ENCODE results near the gene KLK4.

Gene KLK4

GRCh38 chr19:50911206-50912101 is at the start of gene KLK4:
TSS of gene KLK4 (minus strand) at chr19:50911395. CDS start at chr19:50910738, 657 bp downstream.
- no peak for TF ChIP-seq CTCF (IDR thresholded peaks at IDR 0.05)

DNA sequence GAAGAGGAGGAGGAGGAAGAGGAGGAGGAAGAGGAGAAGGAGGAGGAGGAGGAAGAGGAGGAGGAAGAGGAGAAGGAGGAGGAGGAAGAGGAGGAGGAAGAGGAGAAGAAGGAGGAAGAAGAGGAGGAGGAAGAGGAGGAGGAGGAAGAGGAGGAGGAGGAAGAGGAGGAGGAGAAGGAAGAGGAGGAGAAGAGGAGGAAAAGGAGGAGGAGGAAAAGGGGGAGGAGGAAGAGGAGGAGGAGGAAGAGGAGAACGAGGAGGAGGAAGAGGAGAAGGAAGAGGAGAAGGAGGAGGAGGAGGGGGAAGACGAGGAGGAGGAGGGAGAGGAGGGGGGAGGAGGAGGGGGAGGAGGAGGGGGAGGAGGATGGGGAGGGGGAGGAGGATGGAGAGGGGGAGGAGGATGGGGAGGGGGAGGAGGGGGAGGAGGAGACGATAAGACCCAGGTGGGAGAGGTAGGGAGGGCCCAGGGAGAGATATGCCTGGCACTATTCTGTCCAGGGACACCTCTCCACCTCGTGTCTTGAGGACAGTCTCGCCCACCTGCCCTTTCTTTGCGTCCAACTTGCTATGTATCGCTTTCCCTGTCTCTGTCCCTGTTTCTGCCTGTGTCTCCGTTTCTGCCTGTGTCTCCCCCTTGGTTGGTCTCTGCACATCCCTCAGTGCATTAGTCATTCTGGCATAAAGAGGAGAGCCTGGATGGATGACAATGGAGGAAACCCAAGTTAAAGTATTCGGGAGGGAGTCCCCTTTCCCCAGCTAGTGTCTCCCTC is 48.7 kb upstream of the KLK4 start:
- TF ChIP-seq CTCF (IDR thresholded peaks at IDR 0.05), result no peak

DNA sequence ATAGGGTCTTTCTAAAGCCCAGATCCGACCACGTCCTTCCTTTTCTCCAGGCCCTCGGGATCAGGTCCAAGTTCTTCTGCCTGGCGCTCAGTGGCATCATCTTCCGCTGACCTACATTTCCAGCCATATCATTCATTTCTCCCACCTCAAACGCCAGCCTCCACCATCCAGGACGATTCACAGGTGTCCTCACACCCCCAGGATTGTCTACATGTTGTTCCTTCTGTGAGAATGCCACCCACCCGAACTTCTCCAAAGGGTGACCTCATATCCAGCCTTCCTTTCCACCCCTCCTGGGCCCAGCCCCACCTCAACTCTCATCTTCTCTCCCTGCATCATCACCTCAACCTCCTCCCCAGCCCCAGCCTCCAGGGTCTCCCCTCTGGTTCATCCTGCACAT is 46.4 kb upstream of the KLK4 start:
- TF ChIP-seq CTCF (IDR thresholded peaks at IDR 0.05), result no peak

DNA sequence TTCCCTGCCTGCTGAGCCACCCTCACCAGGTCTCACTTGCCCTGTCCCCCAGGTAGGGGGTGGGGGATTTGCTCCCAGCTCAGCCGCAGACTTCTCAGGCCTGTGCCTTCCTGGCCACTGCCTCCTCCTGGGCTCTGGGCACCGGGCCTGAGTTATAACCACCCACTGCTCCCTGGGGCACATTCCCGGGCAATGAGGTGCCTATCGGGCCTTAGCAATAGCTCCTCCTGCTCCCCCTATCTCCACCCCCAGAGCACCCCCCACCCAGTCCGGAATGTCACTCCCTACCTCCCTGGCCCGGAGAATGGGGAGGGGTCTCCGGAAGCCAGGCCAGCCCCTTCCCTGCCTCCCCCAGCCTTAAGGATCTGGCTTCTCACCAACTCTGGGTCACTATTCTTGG is 41.7 kb upstream of the KLK4 start, which contains the start of gene KLK5:
Gene KLK5, minus strand, starts transcription at position 129 of the 400 bp plus-strand sequence. CDS start 381 bp downstream, outside the sequence.
- no peak for TF ChIP-seq CTCF (IDR thresholded peaks at IDR 0.05)

GRCh38 chr19:50949861-50950260 is 38.7 kb upstream of the KLK4 start:
- no peak for TF ChIP-seq CTCF (IDR thresholded peaks at IDR 0.05)

GRCh38 chr19:50947123-50947522 is 35.9 kb upstream of the KLK4 start:
- TF ChIP-seq CTCF (IDR thresholded peaks at IDR 0.05), result no peak

DNA sequence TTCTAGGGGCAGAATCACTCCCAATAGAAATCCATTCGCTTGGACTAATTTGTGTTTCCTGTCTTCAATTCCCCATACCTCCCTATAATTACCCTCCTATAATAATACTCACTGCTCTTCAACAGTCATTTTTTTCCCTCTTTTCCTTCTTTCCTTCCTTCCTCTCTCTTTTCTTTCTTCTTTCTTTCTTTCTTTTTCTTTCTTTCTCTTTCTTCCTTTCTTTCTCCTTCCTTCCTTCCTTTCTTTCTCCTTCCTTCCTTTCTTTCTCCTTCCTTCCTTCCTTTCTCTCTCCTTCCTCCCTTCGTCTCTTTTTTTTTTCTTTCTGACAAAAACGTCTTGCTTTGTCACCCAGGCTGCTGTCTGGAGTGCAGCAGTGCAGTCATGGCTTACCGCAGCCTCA is 33.6 kb upstream of the KLK4 start:
- no peak for TF ChIP-seq CTCF (IDR thresholded peaks at IDR 0.05)
